ENCODE measurements around the gene RANGAP1. TPM values are rescaled to one million over a fixed set of nuclear protein-coding genes. Genes with fewer than 3 reads are reported as not detected.

The RANGAP1 gene
- total RNA-seq, 6 donors from 2014 or later: 27.0 to 60.8 (median 52.4) TPM

GRCh38 chr22:41242396-41243117 is 43.4 kb downstream of the RANGAP1 start:
- Histone ChIP-seq H3K4me1 (peaks cover 5 to 13% (median 7%) of the 10 kb centered on the region in 4 donors), H3K27me3 (no peaks in the 10 kb centered on the region), H3K9me3 (no peaks in the 10 kb centered on the region), H3K36me3 (peaks cover 0 to 25% (median 18%) of the 10 kb centered on the region in 4 donors), H3K27ac (no peak overlapping the region), H3K4me3 (no peak overlapping the region)
- DNase-seq: no peak
- 94 to 96% methylated on average over 18 of the region's 18 CpGs for WGBS, 2 donors
- no peak for ATAC-seq (ENCODE audit: low FRiP score in 2 of 2)
- no peak for TF ChIP-seq POLR2A (IDR thresholded peaks at IDR 0.05)
- no peak for TF ChIP-seq EP300 (IDR thresholded peaks at IDR 0.05)
- no peak for TF ChIP-seq POLR2AphosphoS5 (IDR thresholded peaks at IDR 0.05)
- no peak for TF ChIP-seq CTCF (IDR thresholded peaks at IDR 0.05)

GRCh38 chr22:41241133-41241676 is 44.8 kb downstream of the RANGAP1 start:
- no peak for TF ChIP-seq EP300 (IDR thresholded peaks at IDR 0.05)
- TF ChIP-seq POLR2A (IDR thresholded peaks at IDR 0.05): no peak
- no peak for TF ChIP-seq POLR2AphosphoS5 (IDR thresholded peaks at IDR 0.05)
- TF ChIP-seq CTCF (IDR thresholded peaks at IDR 0.05): no peak
- 92 to 98% methylated on average over 5 to 7 of the region's 7 CpGs for WGBS, 2 donors
- Histone ChIP-seq H3K9me3 (no peaks in the 10 kb centered on the region), H3K27me3 (no peaks in the 10 kb centered on the region), H3K27ac (no peak overlapping the region), H3K4me3 (no peak overlapping the region), H3K4me1 (peaks cover 12 to 25% (median 17%) of the 10 kb centered on the region in 4 donors), H3K36me3 (peaks cover 0 to 13% (median 8%) of the 10 kb centered on the region in 4 donors)
- no peak for DNase-seq
- no peak for ATAC-seq (ENCODE audit: low FRiP score in 2 of 2)

- Histone ChIP-seq H3K9me3 (no peaks in the 10 kb centered on the region), H3K4me1 (peaks cover 12 to 25% (median 17%) of the 10 kb centered on the region in 4 donors), H3K4me3 (no peak within 1 kb of the TSS), H3K27ac (no peak within 1 kb of the TSS), H3K36me3 (peaks cover 0 to 7% (median 3%) of the 10 kb centered on the region in 4 donors), H3K27me3 (no peaks in the 10 kb centered on the region)
- no peak for TF ChIP-seq POLR2AphosphoS5 (IDR thresholded peaks at IDR 0.05)
- no peak for TF ChIP-seq EP300 (IDR thresholded peaks at IDR 0.05)
- no peak for TF ChIP-seq CTCF (IDR thresholded peaks at IDR 0.05)
- no peak for TF ChIP-seq POLR2A (IDR thresholded peaks at IDR 0.05)
- 79 to 80% methylated on average over 7 to 23 of the region's 24 CpGs for WGBS, 2 donors
- ATAC-seq (ENCODE audit: low FRiP score in 2 of 2) (no peak), DNase-seq (peak in 1 of 2 donors; percentile 82)
These were observed 45.4 kb downstream of the RANGAP1 start, which contains the start of gene CHADL for GRCh38 chr22:41240377-41241132. Gene CHADL, minus strand, starts transcription at chr22:41240931. Its CDS starts 50 bp downstream, at chr22:41240881.

GRCh38 chr22:41239443-41240128 is 46.4 kb downstream of the RANGAP1 start:
- H3K36me3 ChIP-seq: no peaks in the 10 kb centered on the region
- no peak overlapping the region for H3K27ac ChIP-seq
- TF ChIP-seq CTCF (IDR thresholded peaks at IDR 0.05) (no peak), EP300 (IDR thresholded peaks at IDR 0.05) (no peak), POLR2AphosphoS5 (IDR thresholded peaks at IDR 0.05) (no peak), POLR2A (IDR thresholded peaks at IDR 0.05) (no peak)
- peaks cover 12 to 30% (median 17%) of the 10 kb centered on the region in 4 donors for H3K4me1 ChIP-seq
- no peaks in the 10 kb centered on the region for H3K27me3 ChIP-seq
- DNase-seq: peak in 1 of 2 donors; percentile 80
- H3K4me3 ChIP-seq: no peak overlapping the region
- 60 to 85% methylated on average over 1 to 16 of the region's 16 CpGs for WGBS, 2 donors
- no peak for ATAC-seq (ENCODE audit: low FRiP score in 2 of 2)
- no peaks in the 10 kb centered on the region for H3K9me3 ChIP-seq
